K562 (cell line): ENCODE results near the gene TMEM135. TPM values are rescaled to one million over a fixed set of nuclear protein-coding genes. Genes with fewer than 3 reads are reported as not detected.
A peak's percentile ranks its signal among the peaks of the same experiment; 100 is the strongest.

Source experiments
- CEBPG ChIP-seq, 3 experiments: fragments of 200-800 bp in 1 of 3; sonication (Bioruptor generic) in 1 of 3; sonication (generic) in 1 of 3; formaldehyde crosslinking in 1 of 3; IDR thresholded peaks in 2 of 3; conservative IDR thresholded peaks in 1 of 3; 2 replicates each; pipeline versions ENCODE4 v1.6.1 to v1.8.0; 2016 to 2022; ENCODE audit warnings: missing compliant biosample characterization in 2 of 3, missing genetic modification characterization in 2 of 3, mild to moderate bottlenecking in 1 of 3, missing genetic modification reagents in 1 of 3
- CTBP1 ChIP-seq: fragments of 450-650 bp; IDR thresholded peaks from 2 replicates; pipeline ENCODE4 v1.6.1; 2016; ENCODE audit warnings: borderline replicate concordance
- E2F8 ChIP-seq: fragments of 450-650 bp; IDR thresholded peaks from 2 replicates; pipeline ENCODE4 v1.7.1; 2018; ENCODE audit warnings: mild to moderate bottlenecking, low read depth; ENCODE audit not compliant: partially characterized antibody
- FOXA3 ChIP-seq, 2 experiments: fragments of 450-650 bp in 1 of 2; sonication (generic) in 1 of 2; formaldehyde crosslinking; IDR thresholded peaks in 1 of 2; conservative IDR thresholded peaks in 1 of 2; 2 replicates each; pipeline versions ENCODE4 v1.4.0 to v1.8.0; 2020 to 2022; ENCODE audit warnings: mild to moderate bottlenecking in 2 of 2, missing genetic modification reagents in 1 of 2
- FOXJ2 ChIP-seq: fragments of 200-800 bp; sonication (Bioruptor generic); IDR thresholded peaks from 2 replicates; pipeline ENCODE4 v1.6.1; 2016; ENCODE audit warnings: missing genetic modification characterization, missing compliant biosample characterization
- FOXK2 ChIP-seq, 2 experiments: fragments of 450-650 bp; IDR thresholded peaks in 1 of 2; conservative IDR thresholded peaks in 1 of 2; 2 replicates each; pipeline ENCODE4 v1.6.1; 2016; ENCODE audit warnings: low read depth in 2 of 2, mild to moderate bottlenecking in 1 of 2
- NR3C1 ChIP-seq: sonication (generic); formaldehyde crosslinking; IDR thresholded peaks from 2 replicates; pipeline ENCODE4 v1.8.1; 2022; ENCODE audit warnings: missing genetic modification reagents
- SRSF1 ChIP-seq: fragments of 200-400 bp; formaldehyde crosslinking; IDR thresholded peaks from 2 replicates; pipeline ENCODE4 v1.6.1; 2017; ENCODE audit warnings: mild to moderate bottlenecking, low read depth, low read length, moderate library complexity
- TFE3 ChIP-seq: fragments of 450-650 bp; formaldehyde crosslinking; IDR thresholded peaks from 2 replicates; pipeline ENCODE4 v1.4.0; 2020; ENCODE audit warnings: mild to moderate bottlenecking, mixed read lengths
- ZBTB11 ChIP-seq, 3 experiments: fragments of 200-800 bp in 1 of 3; fragments of 250-450 bp in 1 of 3; fragments of 450-650 bp in 1 of 3; sonication (Bioruptor Pico) in 1 of 3; sonication (Bioruptor generic) in 1 of 3; formaldehyde crosslinking in 1 of 3; IDR thresholded peaks; 2 replicates each; pipeline versions ENCODE4 v1.6.1 to v1.8.0; 2016 to 2022; ENCODE audit warnings: mild to moderate bottlenecking in 2 of 3, missing genetic modification characterization in 2 of 3, missing compliant biosample characterization in 1 of 3, moderate library complexity in 1 of 3
- ZNF23 ChIP-seq: fragments of 250-450 bp; sonication (Bioruptor Pico); IDR thresholded peaks from 2 replicates; pipeline ENCODE4 v1.4.0; 2020; ENCODE audit warnings: mild to moderate bottlenecking
- ZNF592 ChIP-seq: fragments of 450-650 bp; IDR thresholded peaks from 2 replicates; pipeline ENCODE4 v1.6.1; 2017; ENCODE audit warnings: antibody characterized with exemption, mild to moderate bottlenecking
- polyA plus RNA-seq, 8 experiments: library from polyadenylated mRNA; depleted of rRNA in 4 of 8; stranded (reverse) in 5 of 8; unstranded in 3 of 8; fragments of >200 nt; fragmentation: Nextera tagmentation in 2 of 8; fragmentation: Illumina TruSeq in 1 of 8; extraction: Ambion mirVana in 2 of 8; extraction: Trizol in 1 of 8; gene quantifications; 2 replicates each; pipeline versions ENCODE4 v1.2.1 to v1.2.3, GENCODE V29; 2011 to 2014; ENCODE audit warnings: inconsistent platforms in 1 of 8, missing spikeins in 1 of 8
- total RNA-seq, 7 experiments: library from RNA; depleted of rRNA in 6 of 7; stranded (reverse); fragments of >200 nt in 6 of 7; fragmentation: Illumina TruSeq in 2 of 7; extraction: Trizol in 2 of 7; gene quantifications; 2 replicates each; pipeline versions ENCODE4 v1.2.1 to v1.2.3, GENCODE V29; 2011 to 2021; ENCODE audit warnings: low replicate concordance in 1 of 7

Gene TMEM135
- total and polyA plus RNA-seq, 9 of the 15 experiments (the other 6 are each of a cell fraction or from before 2014, with no cell fraction given): 17.3 to 53.6 (median 24.9) TPM

GRCh38 chr11:87030458-87031054 lies 7.2 kb upstream of the TMEM135 start (continued):
- TF ChIP-seq CEBPG (CRISPR knock-in tag; IDR thresholded peaks at IDR 0.05): no peak
- 0 out of 4 replicates have a peak, but pooled peaks of 1 of the 2 experiments have one; percentile 18 for TF ChIP-seq CEBPG (tag; conservative IDR thresholded peaks at IDR 0.05 in 1 of 2, IDR thresholded peaks at IDR 0.05 in 1 of 2)
- no peak for TF ChIP-seq SRSF1
- TF ChIP-seq ZNF23 (CRISPR knock-in tag): no peak
- TF ChIP-seq TFE3 (CRISPR knock-in tag): 0 out of 2 replicates have a peak, but pooled peaks have one; percentile 6
- peak in 1 of 2 experiments; percentile 64; a peak in 2 of 4 replicates for TF ChIP-seq FOXK2 (conservative IDR thresholded peaks at IDR 0.05 in 1 of 2, IDR thresholded peaks at IDR 0.05 in 1 of 2; ENCODE audit: low read depth in 2 of 2)
- TF ChIP-seq FOXA3 (CRISPR knock-in tag; conservative IDR thresholded peaks at IDR 0.05 in 1 of 2, IDR thresholded peaks at IDR 0.05 in 1 of 2): no peak
- TF ChIP-seq E2F8: no peak
- TF ChIP-seq CTBP1: peak; percentile 70; the same call in 1 of the 2 replicates
- TF ChIP-seq ZNF592: 0 out of 2 replicates have a peak, but pooled peaks have one; percentile 27
- no peak for TF ChIP-seq NR3C1 (CRISPR knock-in tag)
- peak; percentile 37; the same call in 1 of the 2 replicates for TF ChIP-seq FOXJ2
- TF ChIP-seq ZBTB11 (CRISPR knock-in tag; IDR thresholded peaks at IDR 0.05): 0 out of 6 replicates have a peak, but pooled peaks of 1 of the 3 experiments have one; percentile 32
